ENCODE measurements around the gene TBXAS1.

DNA sequence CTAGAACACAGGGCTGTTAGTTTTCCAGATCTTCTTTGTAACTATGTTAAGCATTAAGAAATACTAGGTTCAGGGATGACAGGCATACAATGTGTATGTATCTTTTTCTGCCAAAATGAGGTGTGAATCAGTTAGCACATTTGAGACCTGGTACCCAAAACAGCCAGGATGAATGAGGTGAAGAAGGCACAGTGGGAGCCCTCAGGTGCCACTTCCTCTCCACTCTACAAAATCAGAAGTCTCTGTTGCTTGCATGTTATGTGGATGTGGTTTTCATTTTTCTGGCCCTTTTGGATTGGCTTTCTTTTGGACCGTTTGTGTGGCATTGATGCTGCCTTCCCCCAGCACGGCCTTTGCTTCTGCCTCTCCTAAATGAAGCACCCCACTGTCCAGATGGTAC, 15.4 kb upstream of the TBXAS1 start:
- TF ChIP-seq, protein P1, sequence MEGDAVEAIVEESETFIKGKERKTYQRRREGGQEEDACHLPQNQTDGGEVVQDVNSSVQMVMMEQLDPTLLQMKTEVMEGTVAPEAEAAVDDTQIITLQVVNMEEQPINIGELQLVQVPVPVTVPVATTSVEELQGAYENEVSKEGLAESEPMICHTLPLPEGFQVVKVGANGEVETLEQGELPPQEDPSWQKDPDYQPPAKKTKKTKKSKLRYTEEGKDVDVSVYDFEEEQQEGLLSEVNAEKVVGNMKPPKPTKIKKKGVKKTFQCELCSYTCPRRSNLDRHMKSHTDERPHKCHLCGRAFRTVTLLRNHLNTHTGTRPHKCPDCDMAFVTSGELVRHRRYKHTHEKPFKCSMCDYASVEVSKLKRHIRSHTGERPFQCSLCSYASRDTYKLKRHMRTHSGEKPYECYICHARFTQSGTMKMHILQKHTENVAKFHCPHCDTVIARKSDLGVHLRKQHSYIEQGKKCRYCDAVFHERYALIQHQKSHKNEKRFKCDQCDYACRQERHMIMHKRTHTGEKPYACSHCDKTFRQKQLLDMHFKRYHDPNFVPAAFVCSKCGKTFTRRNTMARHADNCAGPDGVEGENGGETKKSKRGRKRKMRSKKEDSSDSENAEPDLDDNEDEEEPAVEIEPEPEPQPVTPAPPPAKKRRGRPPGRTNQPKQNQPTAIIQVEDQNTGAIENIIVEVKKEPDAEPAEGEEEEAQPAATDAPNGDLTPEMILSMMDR (IDR thresholded peaks at IDR 0.05) = no peak
- no peak for TF ChIP-seq POLR2A (IDR thresholded peaks at IDR 0.05)

All from heart left ventricle (tissue), 13 donors.